Measurements from ENCODE around the gene GALNT18.

DNA sequence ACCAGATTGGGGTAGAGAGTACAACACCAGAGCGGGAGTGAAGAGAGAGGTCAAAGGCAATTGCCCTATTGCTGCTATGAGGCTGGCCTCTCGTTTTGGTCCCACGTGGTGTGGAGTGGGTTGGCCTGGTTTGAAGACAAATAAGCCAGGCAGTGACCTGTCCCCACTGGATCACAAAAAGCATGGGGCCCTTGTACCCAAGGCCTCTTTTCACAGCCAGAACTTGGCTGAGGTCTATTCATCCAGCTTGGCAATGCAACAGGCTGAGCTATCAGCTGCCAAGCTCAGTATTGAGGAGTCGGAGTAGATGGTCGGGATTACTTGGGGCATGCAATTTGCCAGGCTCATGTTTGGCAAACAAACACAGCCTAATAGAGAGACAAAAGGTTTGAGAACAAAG is 19.2 kb upstream of the GALNT18 start:
- TF ChIP-seq EZH2 (IDR thresholded peaks at IDR 0.05; ENCODE audit: low read depth, unreplicated experiment) (no peak), CTCF (conservative IDR thresholded peaks at IDR 0.05; ENCODE audit: low read depth in 2 of 2) (no peak), CREB1 (CRISPR knock-in tag; IDR thresholded peaks at IDR 0.05; ENCODE audit: low read depth) (no peak), EZH2phosphoT487 (IDR thresholded peaks at IDR 0.05; ENCODE audit: unreplicated experiment) (no peak), ZNF462 (CRISPR knock-in tag; IDR thresholded peaks at IDR 0.05) (no peak), ETS1 (IDR thresholded peaks at IDR 0.05) (no peak), JUNB (IDR thresholded peaks at IDR 0.05; ENCODE audit: unreplicated experiment) (no peak), NANOG (IDR thresholded peaks at IDR 0.05; ENCODE audit: borderline replicate concordance) (no peak), STAT1 (IDR thresholded peaks at IDR 0.05; ENCODE audit: unreplicated experiment) (no peak), POLR2AphosphoS5 (IDR thresholded peaks at IDR 0.05; ENCODE audit: low read depth) (no peak)
- TF ChIP-seq, protein P1, sequence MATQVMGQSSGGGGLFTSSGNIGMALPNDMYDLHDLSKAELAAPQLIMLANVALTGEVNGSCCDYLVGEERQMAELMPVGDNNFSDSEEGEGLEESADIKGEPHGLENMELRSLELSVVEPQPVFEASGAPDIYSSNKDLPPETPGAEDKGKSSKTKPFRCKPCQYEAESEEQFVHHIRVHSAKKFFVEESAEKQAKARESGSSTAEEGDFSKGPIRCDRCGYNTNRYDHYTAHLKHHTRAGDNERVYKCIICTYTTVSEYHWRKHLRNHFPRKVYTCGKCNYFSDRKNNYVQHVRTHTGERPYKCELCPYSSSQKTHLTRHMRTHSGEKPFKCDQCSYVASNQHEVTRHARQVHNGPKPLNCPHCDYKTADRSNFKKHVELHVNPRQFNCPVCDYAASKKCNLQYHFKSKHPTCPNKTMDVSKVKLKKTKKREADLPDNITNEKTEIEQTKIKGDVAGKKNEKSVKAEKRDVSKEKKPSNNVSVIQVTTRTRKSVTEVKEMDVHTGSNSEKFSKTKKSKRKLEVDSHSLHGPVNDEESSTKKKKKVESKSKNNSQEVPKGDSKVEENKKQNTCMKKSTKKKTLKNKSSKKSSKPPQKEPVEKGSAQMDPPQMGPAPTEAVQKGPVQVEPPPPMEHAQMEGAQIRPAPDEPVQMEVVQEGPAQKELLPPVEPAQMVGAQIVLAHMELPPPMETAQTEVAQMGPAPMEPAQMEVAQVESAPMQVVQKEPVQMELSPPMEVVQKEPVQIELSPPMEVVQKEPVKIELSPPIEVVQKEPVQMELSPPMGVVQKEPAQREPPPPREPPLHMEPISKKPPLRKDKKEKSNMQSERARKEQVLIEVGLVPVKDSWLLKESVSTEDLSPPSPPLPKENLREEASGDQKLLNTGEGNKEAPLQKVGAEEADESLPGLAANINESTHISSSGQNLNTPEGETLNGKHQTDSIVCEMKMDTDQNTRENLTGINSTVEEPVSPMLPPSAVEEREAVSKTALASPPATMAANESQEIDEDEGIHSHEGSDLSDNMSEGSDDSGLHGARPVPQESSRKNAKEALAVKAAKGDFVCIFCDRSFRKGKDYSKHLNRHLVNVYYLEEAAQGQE (IDR thresholded peaks at IDR 0.05; ENCODE audit: unreplicated experiment) = no peak
